Measurements from ENCODE around the gene UIMC1.

UIMC1 gene

DNA sequence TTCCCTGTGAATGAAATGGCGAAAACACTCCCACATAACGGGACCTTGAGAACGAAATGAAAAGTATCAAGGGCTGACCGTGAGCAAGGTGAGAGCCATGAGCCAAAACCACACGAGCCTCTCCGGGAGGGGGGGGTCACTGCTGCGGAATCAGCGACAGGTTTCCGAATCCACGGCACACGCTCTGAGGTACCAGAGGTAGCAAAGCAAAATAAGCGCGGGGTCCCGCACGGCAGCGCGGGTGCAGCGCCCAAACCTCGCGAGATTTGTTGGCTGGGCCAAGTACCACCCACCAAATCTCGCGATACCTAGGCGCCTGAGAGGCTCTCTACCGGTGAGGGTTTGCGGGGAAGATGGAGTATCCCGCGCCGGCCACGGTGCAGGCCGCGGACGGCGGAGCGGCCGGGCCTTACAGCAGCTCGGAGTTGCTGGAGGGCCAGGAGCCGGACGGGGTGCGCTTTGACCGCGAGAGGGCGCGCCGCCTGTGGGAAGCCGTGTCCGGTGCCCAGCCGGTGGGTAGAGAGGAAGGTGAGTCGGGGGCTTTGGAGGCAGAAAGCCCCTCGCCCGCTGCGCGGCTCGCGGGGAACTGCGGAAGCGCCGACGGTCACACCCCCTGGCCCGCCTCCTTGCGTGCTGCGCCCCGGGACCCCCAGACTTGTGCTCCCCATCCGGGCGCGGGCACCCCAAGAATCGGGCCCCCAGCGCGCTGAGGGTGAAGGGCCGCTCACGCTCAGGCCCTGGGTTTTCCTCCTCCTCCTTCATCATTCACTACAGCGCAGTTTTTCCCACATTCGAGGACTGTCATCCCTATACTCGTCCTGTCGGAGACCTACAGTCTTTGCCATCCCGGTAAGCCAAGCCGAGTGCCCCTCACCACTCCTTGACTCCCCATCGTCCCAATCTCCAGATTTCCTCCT is 16.1 kb upstream of the UIMC1 start, which contains the start of gene ZNF346:
ZNF346 (plus strand) TSS at position 311 of the 917 bp plus-strand sequence; CDS start at position 354, 43 bp downstream.
- H3K4me2 ChIP-seq: peak within 1 kb of the TSS; percentile 91
- H4K20me1 ChIP-seq (ENCODE audit: insufficient read depth): no peaks in the 10 kb centered on the region
- no peaks in the 10 kb centered on the region for H3K27me3 ChIP-seq (ENCODE audit: insufficient read depth, low read depth)
- H3K4me1 ChIP-seq (ENCODE audit: low read depth, poor library complexity, severe bottlenecking): peaks cover 20% of the 10 kb centered on the region
- no peak within 1 kb of the TSS for H3K4me3 ChIP-seq (IDR thresholded peaks at IDR 0.05; ENCODE audit: insufficient read depth, low read depth, low read length)
- H3K36me3 ChIP-seq (ENCODE audit: insufficient read depth): no peaks in the 10 kb centered on the region
- peaks cover 5% of the 10 kb centered on the region; the same call in 1 of the 2 replicates for H3K79me2 ChIP-seq (ENCODE audit: insufficient read depth, low read depth)
- H2AFZ ChIP-seq (ENCODE audit: low read depth): peak within 1 kb of the TSS; percentile 86
- peak within 1 kb of the TSS; percentile 26; the same call in 1 of the 2 replicates for H3K27ac ChIP-seq
- TF ChIP-seq, protein P1, sequence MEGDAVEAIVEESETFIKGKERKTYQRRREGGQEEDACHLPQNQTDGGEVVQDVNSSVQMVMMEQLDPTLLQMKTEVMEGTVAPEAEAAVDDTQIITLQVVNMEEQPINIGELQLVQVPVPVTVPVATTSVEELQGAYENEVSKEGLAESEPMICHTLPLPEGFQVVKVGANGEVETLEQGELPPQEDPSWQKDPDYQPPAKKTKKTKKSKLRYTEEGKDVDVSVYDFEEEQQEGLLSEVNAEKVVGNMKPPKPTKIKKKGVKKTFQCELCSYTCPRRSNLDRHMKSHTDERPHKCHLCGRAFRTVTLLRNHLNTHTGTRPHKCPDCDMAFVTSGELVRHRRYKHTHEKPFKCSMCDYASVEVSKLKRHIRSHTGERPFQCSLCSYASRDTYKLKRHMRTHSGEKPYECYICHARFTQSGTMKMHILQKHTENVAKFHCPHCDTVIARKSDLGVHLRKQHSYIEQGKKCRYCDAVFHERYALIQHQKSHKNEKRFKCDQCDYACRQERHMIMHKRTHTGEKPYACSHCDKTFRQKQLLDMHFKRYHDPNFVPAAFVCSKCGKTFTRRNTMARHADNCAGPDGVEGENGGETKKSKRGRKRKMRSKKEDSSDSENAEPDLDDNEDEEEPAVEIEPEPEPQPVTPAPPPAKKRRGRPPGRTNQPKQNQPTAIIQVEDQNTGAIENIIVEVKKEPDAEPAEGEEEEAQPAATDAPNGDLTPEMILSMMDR (conservative IDR thresholded peaks at IDR 0.05; ENCODE audit: low read depth, low read length): peak; percentile 17; the same call in 1 of the 2 replicates
- H3K9ac ChIP-seq: peak within 1 kb of the TSS; percentile 71; the same call in 1 of the 2 replicates

DNA sequence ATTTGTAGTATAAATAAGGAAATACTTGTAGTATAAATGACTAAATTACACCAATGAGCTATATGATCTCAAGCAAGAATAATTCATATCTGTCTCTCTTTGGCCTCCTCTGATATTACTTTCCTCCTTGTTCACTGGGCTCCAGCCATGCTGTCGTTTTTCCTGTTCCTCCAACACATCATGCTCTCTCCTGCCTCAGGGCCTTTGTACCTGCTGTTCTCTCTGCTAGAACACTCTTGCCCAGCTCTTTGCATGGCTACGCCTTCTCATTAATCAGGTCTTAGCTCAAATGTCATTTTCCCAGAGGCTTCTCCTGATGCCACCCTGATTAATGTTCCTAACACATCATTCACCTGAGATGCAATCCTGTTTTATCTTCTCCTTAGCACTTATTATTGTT is 13.5 kb upstream of the UIMC1 start:
- no peaks in the 10 kb centered on the region for H4K20me1 ChIP-seq (ENCODE audit: insufficient read depth)
- H3K4me1 ChIP-seq (ENCODE audit: low read depth, poor library complexity, severe bottlenecking): peaks cover 16% of the 10 kb centered on the region
- no peak overlapping the region for H3K4me3 ChIP-seq (IDR thresholded peaks at IDR 0.05; ENCODE audit: insufficient read depth, low read depth, low read length)
- H3K9ac ChIP-seq: no peak overlapping the region
- no peak overlapping the region for H2AFZ ChIP-seq (ENCODE audit: low read depth)
- peaks cover 5% of the 10 kb centered on the region; the same call in 1 of the 2 replicates for H3K79me2 ChIP-seq (ENCODE audit: insufficient read depth, low read depth)
- no peak overlapping the region for H3K4me2 ChIP-seq
- no peaks in the 10 kb centered on the region for H3K27me3 ChIP-seq (ENCODE audit: insufficient read depth, low read depth)
- TF ChIP-seq, protein P1 (conservative IDR thresholded peaks at IDR 0.05; ENCODE audit: low read depth, low read length): no peak
- no peak overlapping the region for H3K27ac ChIP-seq
- no peaks in the 10 kb centered on the region for H3K36me3 ChIP-seq (ENCODE audit: insufficient read depth)

DNA sequence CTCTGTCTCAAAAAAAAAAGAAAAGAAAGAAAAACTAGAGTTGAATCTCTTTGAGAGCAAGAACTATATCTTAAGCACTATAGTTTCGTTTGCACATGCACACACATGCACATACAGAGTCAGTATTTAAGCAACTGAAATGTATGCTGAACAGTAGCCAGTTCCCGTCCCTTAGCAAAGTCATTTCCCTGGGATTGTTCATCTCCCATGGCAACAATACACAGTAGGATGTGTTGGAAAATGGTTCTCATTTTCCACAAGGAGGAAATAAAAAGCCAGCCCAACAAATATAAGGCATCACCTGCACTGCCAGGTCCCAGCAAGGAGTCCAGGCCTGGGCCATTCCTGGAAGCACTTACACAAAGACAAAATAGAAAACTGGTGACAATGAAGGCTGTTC is 11.8 kb upstream of the UIMC1 start:
- TF ChIP-seq, protein P1 (conservative IDR thresholded peaks at IDR 0.05; ENCODE audit: low read depth, low read length): no peak
- Histone ChIP-seq H3K79me2 (ENCODE audit: insufficient read depth, low read depth) (peaks cover 2% of the 10 kb centered on the region; the same call in 1 of the 2 replicates), H3K36me3 (ENCODE audit: insufficient read depth) (no peaks in the 10 kb centered on the region), H3K9ac (no peak overlapping the region), H3K27me3 (ENCODE audit: insufficient read depth, low read depth) (no peaks in the 10 kb centered on the region), H4K20me1 (ENCODE audit: insufficient read depth) (no peaks in the 10 kb centered on the region), H3K27ac (no peak overlapping the region), H2AFZ (ENCODE audit: low read depth) (no peak overlapping the region), H3K4me1 (ENCODE audit: low read depth, poor library complexity, severe bottlenecking) (peaks cover 11% of the 10 kb centered on the region), H3K4me3 (IDR thresholded peaks at IDR 0.05; ENCODE audit: insufficient read depth, low read depth, low read length) (no peak overlapping the region), H3K4me2 (no peak overlapping the region)

GRCh38 chr5:177015156-177015555 is 8.6 kb upstream of the UIMC1 start:
- Histone ChIP-seq H2AFZ (ENCODE audit: low read depth) (no peak overlapping the region), H3K4me2 (no peak overlapping the region), H3K4me1 (ENCODE audit: low read depth, poor library complexity, severe bottlenecking) (peaks cover 3% of the 10 kb centered on the region), H3K36me3 (ENCODE audit: insufficient read depth) (no peaks in the 10 kb centered on the region), H3K27me3 (ENCODE audit: insufficient read depth, low read depth) (no peaks in the 10 kb centered on the region), H3K79me2 (ENCODE audit: insufficient read depth, low read depth) (no peaks in the 10 kb centered on the region), H3K27ac (no peak overlapping the region), H3K9ac (no peak overlapping the region), H3K4me3 (IDR thresholded peaks at IDR 0.05; ENCODE audit: insufficient read depth, low read depth, low read length) (no peak overlapping the region), H4K20me1 (ENCODE audit: insufficient read depth) (no peaks in the 10 kb centered on the region)
- TF ChIP-seq, protein P1 (conservative IDR thresholded peaks at IDR 0.05; ENCODE audit: low read depth, low read length): no peak

Measured in KMS-11 (cell line).